IPS-11a (cell line): Measurements from ENCODE around the gene MOB1A.
"Not testable (repeated sequence)": the region's sequence is repeated elsewhere in the genome, so short reads cannot be mapped to it uniquely, and the experiment has no call there.

Experiments
- H3K4me3 ChIP-seq: one replicate; pipeline ENCODE4 v1.5.1; 2013; ENCODE audit warnings: low read depth, low read length, control low read depth

Gene MOB1A

DNA sequence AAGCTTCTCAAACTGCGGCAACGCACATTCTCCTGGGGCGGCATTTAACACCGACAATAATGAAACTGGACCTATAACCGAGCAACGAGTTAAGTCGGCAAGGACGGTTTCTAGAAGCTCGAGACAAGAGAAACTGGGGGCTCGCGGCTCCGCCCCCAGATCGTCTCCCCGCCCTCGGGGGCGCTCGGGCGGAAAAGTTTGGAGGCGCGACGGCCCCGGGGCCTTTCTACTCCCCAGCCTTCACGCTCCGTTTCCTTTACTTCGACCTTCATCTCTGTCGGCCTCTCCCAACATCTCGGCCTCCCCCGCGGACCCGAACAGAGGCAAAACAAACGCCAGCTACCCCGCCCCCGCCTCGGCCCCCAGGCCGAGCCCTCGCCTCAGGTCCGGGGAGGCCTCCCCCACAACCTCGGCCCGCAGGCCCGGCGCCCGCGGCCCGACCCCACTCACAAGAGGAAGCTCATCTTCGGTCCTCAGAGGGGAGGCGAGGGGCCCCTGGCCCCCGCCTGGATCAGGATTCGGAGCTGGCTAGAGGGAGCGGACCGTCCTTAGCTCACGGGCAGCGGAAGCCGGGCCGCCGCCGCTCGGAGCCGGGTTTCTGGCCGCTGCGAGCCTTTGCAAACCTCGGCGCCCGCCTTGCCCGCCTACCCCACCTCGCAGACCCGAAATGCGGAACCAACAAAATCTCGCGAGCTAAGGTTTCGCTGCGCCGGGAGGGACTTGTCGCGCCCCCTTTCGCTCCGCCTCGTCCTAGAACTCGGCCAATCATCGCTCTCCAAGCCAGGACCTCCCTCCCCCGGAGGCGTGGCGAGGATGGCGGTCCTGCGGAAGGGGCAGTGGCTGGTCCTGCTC is at the start of gene MOB1A:
Gene MOB1A, minus strand, starts transcription at position 669 of the 852 bp plus-strand sequence. Its CDS starts 205 bp downstream, at position 464.
- peak within 1 kb of the TSS; percentile 70 for H3K4me3 ChIP-seq

GRCh38 chr2:74227646-74228045 is 49.0 kb upstream of the MOB1A start:
- H3K4me3 ChIP-seq, result no peak overlapping the region

GRCh38 chr2:74226648-74227213 is 48.1 kb upstream of the MOB1A start:
- no peak overlapping the region for H3K4me3 ChIP-seq

GRCh38 chr2:74225698-74226459 is 47.2 kb upstream of the MOB1A start:
- H3K4me3 ChIP-seq, result no peak overlapping the region

DNA sequence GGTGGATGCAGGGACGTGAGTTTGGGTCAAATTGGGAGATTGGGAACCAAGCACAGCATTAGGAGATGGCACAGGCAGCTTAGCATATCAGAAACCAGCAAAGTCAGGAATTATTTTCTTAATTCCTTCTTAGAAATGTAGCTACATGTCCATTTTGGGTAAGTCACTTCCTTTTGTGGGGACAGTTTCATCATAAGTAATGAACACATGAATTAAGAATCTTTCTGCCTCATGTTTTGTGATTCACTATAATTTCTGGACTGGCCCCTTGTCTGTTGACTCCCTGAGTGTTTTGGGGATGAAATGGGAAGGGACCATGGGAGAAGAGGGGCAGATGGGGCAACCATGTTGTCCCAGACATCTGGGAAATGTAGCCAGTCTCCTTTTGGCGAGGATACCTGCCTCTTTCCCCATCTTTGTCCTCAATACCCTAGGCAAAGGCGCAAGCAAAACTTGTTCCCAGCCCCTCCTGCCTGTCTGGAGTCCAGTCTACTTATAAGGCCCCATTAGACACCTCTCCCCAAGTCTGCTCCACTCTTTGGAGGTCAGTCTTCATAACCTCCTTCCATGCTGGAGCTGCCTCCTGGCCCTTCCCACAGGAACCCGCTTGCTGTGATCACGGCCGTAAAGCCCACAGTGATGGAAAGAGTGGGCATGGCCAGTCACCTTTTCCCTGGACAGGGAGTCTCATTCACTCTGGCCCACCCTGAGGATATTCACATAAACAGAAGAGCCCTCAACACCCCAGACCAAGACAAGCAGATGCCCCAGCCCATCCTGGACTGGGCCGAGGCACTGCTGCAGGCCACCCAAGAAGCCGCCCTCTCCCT is 45.5 kb upstream of the MOB1A start:
- no peak overlapping the region for H3K4me3 ChIP-seq

GRCh38 chr2:74222300-74222650 is 43.6 kb upstream of the MOB1A start:
- H3K4me3 ChIP-seq, result no peak overlapping the region

GRCh38 chr2:74221604-74222299 is 43.1 kb upstream of the MOB1A start:
- H3K4me3 ChIP-seq, result no peak overlapping the region

DNA sequence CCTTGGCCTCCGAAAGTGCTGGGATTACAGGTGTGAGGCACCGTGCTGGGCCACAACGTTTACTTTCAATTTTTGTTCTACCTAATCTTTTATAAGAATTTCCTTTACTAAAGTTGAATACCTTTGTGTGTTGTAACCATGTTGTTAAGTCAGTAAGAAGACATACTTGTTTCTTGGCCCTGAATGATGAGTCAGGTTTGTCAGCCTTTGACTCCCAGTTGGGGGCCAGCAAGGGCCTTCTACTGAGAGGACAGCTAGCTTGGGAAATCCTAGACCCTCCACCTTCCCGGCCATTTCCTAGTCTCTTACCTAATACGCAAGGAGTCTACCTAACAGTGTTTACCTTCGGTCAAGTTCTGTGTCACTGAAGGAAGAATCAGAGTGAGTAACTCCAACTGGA is 42.4 kb upstream of the MOB1A start:
- no peak overlapping the region for H3K4me3 ChIP-seq

- H3K4me3 ChIP-seq, result no peak overlapping the region
Observed at GRCh38 chr2:74219846-74220486, 41.3 kb upstream of the MOB1A start.

DNA sequence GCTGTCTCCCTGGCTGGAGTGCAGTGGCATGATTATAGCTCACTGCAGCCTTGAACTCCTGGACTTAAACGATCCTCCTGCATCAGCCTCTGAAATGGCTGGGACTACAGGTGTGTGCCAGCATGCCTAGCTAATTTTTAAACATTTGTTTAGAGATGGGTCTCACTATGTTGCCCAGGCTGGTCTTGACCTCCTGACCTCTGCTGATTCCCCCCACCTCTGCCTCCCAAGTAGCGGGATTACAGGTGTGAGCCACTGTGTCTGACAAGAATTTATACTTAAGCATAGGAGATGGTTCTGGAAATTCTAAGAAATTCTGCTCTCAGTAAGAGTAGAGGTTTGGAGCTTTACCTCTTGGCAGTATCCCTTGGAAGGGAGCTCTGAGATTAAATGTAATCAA is 38.0 kb upstream of the MOB1A start:
- no peak overlapping the region for H3K4me3 ChIP-seq

- H3K4me3 ChIP-seq, result not testable (repeated sequence)
Observed at GRCh38 chr2:74215771-74216170, 37.1 kb upstream of the MOB1A start.

GRCh38 chr2:74212702-74213410 is 34.2 kb upstream of the MOB1A start:
- H3K4me3 ChIP-seq, result no peak overlapping the region

DNA sequence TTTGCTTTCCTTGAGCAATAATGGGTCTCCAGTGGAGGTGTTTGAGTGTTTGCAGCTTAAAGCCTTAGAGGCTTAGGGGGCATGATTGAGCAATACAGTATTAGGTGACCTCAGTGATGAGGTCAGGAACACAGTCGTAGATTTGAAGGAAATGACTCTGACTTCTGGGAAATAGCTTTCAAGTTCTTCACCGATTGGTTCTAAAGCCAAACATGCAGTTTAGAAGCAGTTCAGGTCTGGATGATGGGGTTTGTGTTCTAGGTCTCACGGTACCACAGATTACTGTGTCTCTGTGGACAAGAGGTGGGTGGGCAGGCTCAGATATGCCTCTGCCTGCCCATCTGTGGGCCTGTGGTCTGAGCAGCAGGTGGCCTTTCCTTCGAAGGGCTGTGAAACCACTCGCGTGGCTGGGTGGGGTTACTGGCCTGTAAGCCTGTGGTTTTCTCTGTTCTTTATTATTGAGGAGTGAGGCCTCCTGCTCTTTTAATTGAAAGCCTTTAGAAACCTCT is 27.6 kb upstream of the MOB1A start:
- H3K4me3 ChIP-seq, result no peak overlapping the region

DNA sequence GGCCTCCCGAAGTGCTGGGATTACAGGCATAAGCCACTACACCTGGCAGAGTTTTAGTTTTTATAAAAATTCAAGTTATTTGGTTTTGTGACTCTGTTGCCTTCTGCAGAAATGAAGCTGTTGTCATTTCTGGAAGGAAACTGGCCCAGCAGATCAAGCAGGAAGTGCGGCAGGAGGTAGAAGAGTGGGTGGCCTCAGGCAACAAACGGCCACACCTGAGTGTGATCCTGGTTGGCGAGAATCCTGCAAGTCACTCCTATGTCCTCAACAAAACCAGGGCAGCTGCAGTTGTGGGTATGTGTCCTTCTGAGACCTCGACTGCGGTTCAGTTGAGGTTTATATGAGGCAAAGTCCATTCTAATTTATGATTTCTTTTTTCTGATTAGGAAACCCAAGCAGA is 26.9 kb upstream of the MOB1A start:
- no peak overlapping the region for H3K4me3 ChIP-seq

GRCh38 chr2:74205113-74205512 is 26.4 kb upstream of the MOB1A start:
- no peak overlapping the region for H3K4me3 ChIP-seq

DNA sequence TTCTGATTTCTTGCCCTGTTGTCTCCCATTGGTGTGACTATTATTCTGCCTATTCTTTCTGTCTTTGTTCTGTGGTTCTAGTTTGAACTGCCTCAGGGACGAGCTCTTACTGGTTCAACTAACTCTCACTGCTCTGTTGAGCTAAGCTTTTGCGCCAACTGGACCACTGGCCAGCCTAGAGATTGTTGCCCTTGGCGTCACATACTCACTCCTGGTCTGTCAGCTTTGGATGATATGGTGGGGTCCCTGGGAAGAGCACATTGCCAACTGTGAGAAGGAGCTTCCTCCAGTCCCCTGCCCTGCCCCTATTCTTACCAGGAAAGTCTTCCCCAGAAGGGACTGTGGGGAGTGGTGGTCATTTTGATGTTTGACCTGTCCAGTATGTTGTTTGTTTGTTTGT is 25.8 kb upstream of the MOB1A start:
- no peak overlapping the region for H3K4me3 ChIP-seq

DNA sequence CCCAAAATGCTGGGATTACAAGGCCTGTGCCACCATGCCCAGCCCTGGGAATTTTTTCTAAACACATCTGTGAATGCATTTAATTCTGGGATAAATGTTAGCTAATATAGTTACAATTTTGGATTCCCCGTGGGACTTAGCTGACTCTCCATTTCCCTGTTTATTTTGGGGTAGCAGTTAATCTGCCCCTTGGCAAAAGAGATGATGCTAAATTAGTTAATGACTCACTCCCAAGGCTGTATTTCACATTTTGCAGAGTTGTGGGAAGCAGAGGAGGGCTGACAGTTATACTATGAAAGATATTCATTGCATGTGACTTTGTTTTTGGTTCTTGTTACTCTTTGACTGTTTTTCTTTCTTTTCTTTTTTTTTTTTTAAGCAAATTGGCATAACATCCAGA is 22.9 kb upstream of the MOB1A start:
- peak overlapping the region; percentile 2 for H3K4me3 ChIP-seq

DNA sequence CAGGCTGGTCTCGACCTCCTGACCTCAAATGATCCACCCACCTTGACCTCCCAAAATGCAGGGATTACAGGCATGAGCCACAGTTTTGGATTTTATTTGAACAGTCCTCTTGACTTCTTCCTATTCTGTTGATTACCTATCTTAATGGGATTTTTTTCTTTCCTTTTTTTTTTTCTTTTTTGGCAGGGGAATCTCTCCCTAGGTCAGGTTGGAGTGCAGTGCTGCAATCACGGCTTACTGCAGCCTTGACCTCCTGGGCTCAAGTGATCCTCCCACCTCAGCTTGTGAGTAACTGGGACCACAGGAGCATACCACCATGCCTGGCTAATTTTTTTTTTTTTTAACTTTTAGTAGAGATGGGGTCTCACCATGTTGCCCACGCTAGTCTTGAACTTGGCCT is 22.5 kb upstream of the MOB1A start:
- H3K4me3 ChIP-seq, result peak overlapping the region; percentile 2

- H3K4me3 ChIP-seq, result peak overlapping the region; percentile 95
Observed at GRCh38 chr2:74199871-74200305, 21.2 kb upstream of the MOB1A start.
